ENCODE data around the gene CRYBG1. TPM values are rescaled to one million over a fixed set of nuclear protein-coding genes. Genes with fewer than 3 reads are reported as not detected.

CRYBG1 gene
- total and polyA plus RNA-seq, 8 donors = 2.3 to 9.2 (median 4.3) TPM

- DNase-seq = no peak
- H3K27me3 ChIP-seq = no peaks in the 10 kb centered on the region
- 0 to 62% methylated on average over 1 of the region's 1 CpG for WGBS, 2 donors
- H3K4me1 ChIP-seq = no peaks in the 10 kb centered on the region
- FAIRE-seq = no peak
- H3K4me3 ChIP-seq = no peak overlapping the region
- H3K9me3 ChIP-seq = no peaks in the 10 kb centered on the region
- intact Hi-C loops (cut with DNase I) = no loop called here
- ATAC-seq = no peak
- TF ChIP-seq, protein P1, sequence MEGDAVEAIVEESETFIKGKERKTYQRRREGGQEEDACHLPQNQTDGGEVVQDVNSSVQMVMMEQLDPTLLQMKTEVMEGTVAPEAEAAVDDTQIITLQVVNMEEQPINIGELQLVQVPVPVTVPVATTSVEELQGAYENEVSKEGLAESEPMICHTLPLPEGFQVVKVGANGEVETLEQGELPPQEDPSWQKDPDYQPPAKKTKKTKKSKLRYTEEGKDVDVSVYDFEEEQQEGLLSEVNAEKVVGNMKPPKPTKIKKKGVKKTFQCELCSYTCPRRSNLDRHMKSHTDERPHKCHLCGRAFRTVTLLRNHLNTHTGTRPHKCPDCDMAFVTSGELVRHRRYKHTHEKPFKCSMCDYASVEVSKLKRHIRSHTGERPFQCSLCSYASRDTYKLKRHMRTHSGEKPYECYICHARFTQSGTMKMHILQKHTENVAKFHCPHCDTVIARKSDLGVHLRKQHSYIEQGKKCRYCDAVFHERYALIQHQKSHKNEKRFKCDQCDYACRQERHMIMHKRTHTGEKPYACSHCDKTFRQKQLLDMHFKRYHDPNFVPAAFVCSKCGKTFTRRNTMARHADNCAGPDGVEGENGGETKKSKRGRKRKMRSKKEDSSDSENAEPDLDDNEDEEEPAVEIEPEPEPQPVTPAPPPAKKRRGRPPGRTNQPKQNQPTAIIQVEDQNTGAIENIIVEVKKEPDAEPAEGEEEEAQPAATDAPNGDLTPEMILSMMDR (IDR thresholded peaks at IDR 0.05) = no peak
- H3K27ac ChIP-seq = no peak overlapping the region
- no peaks in the 10 kb centered on the region for H3K36me3 ChIP-seq
Observed at GRCh38 chr6:106452628-106453027, 92.1 kb downstream of the CRYBG1 start.

DNA sequence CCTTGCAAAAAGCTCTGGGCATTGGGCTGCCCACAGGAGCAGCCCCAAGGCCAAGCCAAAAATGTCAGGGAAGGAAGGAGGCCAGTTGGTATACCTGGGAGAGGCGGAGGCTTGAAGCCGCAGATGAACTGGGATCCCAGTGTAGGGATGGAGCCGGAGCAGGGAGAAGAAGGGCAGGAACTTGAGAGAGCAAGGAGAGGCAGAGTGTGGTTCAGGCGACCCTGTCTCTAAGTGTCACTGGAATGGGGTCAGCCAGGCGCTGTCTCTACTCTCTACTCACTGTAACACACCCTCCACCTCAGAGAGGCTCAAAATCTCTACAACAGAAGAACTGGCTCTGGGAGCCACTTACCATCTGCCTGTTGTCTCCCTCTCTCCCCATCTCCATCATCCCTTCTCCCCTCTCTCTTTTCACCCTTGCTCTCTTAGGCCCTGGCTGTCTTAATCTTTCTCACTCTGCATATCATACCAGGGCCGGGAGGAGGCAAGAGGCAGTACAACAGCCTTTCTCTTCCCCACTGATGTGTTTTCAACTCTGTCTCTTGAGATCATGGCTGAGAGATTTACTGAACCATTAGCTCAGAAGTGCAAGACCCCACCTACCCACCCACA lies 93.3 kb downstream of the CRYBG1 start:
- ATAC-seq (no peak), DNase-seq (no peak), FAIRE-seq (no peak)
- H3K27ac ChIP-seq = no peak overlapping the region
- WGBS, 2 donors = 82 to 88% methylated on average over 6 of the region's 6 CpGs
- H3K9me3 ChIP-seq = no peaks in the 10 kb centered on the region
- TF ChIP-seq, protein P1 (IDR thresholded peaks at IDR 0.05) = no peak
- H3K27me3 ChIP-seq = no peaks in the 10 kb centered on the region
- H3K36me3 ChIP-seq = no peaks in the 10 kb centered on the region
- H3K4me3 ChIP-seq = no peak overlapping the region
- H3K4me1 ChIP-seq = no peaks in the 10 kb centered on the region
- intact Hi-C loops (cut with DNase I) = no loop called here

DNA sequence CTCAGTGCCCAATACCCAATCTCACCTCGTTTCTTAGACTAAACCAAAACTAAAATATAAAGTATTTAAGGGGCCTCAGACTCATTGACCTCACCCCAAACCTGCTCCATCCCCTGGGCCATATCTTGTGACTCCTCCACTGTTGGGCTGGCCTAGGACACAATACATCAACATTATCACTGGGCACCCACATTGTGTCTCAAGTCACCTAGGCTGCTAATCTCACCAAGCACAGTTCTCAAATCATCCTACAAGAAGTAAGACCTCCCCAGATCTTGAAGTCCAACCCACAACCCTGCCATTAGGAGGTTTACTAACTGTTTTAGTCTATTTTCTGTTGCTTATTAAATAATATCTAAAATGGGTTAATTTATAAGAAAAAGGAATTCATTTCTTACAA lies 96.2 kb downstream of the CRYBG1 start:
- no peaks in the 10 kb centered on the region for H3K4me1 ChIP-seq
- H3K4me3 ChIP-seq = no peak overlapping the region
- H3K27me3 ChIP-seq = no peaks in the 10 kb centered on the region
- no peak overlapping the region for H3K27ac ChIP-seq
- no peak for ATAC-seq
- TF ChIP-seq, protein P1 (IDR thresholded peaks at IDR 0.05) = no peak
- no peaks in the 10 kb centered on the region for H3K36me3 ChIP-seq
- FAIRE-seq = no peak
- intact Hi-C loops (cut with DNase I) = no loop called here
- 38 to 43% methylated on average over 1 of the region's 1 CpG for WGBS, 2 donors
- DNase-seq = no peak
- no peaks in the 10 kb centered on the region for H3K9me3 ChIP-seq

DNA sequence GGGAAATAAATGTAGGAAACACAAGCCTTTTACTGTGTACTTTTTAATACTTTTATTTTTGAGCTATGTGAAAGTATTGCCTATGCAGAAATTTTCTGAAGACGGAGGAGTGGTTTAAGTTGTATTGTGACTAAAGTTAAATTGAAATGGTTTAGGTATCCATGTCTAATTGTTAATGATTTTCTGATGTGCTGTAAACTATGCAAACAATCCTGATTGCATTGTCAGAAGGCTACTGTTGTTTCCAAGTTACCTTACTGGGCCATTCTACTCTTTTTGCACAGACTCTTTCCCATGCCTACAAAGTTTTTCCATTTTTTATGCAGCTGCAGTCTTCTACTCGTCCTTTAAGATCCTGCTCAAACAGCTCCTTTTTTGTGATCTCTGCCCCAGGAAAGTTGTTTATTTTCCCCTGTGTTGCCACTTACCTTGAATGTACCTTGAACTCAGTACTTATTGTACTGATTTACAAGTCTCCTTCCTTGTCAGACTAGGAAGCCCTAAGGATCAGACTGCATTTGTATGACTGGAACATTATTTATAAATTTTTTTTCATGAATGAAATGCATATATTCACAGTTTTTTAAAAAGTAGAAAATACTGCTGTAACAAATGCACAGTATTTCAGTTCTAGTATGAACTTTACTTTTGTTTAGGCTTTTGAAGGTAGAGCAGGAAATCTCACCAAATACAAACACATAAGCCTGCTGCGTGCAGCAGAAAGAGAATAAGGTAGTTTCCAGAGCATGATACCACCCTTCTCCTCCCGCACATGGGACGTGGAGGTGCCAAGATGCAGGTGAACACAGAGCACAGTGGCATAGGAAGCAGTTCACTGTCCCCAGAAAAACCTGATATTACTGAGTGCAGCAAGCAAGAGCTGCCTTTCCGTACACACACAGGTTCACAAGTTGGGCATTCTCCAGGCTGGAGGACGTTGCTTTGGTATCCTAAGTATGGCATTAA lies 97.8 kb downstream of the CRYBG1 start:
- no peaks in the 10 kb centered on the region for H3K4me1 ChIP-seq
- no peaks in the 10 kb centered on the region for H3K36me3 ChIP-seq
- FAIRE-seq = no peak
- H3K4me3 ChIP-seq = no peak overlapping the region
- DNase-seq = no peak
- TF ChIP-seq, protein P1 (IDR thresholded peaks at IDR 0.05) = no peak
- intact Hi-C loops (cut with DNase I) = no loop called here
- no peak overlapping the region for H3K27ac ChIP-seq
- WGBS, 2 donors = 69 to 72% methylated on average over 7 of the region's 7 CpGs
- H3K9me3 ChIP-seq = no peaks in the 10 kb centered on the region
- no peak for ATAC-seq
- H3K27me3 ChIP-seq = no peaks in the 10 kb centered on the region

- Histone ChIP-seq H3K36me3 (no peaks in the 10 kb centered on the region), H3K9me3 (no peaks in the 10 kb centered on the region), H3K4me3 (no peak overlapping the region), H3K4me1 (no peaks in the 10 kb centered on the region), H3K27me3 (no peaks in the 10 kb centered on the region), H3K27ac (no peak overlapping the region)
- TF ChIP-seq, protein P1 (IDR thresholded peaks at IDR 0.05) = no peak
- ATAC-seq = no peak
- intact Hi-C loops (cut with DNase I) = no loop called here
- no peak for DNase-seq
- no peak for FAIRE-seq
- 78 to 92% methylated on average over 2 of the region's 2 CpGs for WGBS, 2 donors
Observed at GRCh38 chr6:106460481-106460880, 100.0 kb downstream of the CRYBG1 start.

Measured in pancreas (tissue), 10 donors.